ENCODE results near the gene SLC7A5. TPM values are rescaled to one million over a fixed set of nuclear protein-coding genes. Genes with fewer than 3 reads are reported as not detected.
A peak's percentile ranks its signal among the peaks of the same experiment; 100 is the strongest.

Gene SLC7A5
- total and polyA plus RNA-seq, 8 donors, result 1.1 to 54.7 (median 4.4) TPM

DNA sequence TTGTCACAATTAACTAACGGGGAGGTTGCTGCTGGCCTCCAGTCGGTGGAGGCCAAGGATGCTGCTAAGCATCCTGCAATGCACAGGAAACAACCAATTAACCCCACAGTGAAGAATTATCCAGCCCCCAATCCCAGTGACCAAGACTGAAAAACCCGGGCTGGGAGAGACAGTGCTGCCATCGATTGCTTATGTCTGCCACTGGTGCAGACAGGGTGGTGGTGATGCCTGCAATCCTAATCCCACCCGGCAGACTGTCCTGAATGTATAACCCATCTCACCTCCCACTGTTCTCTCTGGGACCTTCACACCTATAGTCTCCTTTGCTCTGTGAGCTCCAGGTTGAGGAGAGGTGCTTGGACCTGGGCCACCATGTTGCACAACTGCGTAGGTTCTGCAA is 61.2 kb downstream of the SLC7A5 start:
- intact Hi-C loops (cut with DNase I), result no loop called here
- Histone ChIP-seq H3K4me1 (peaks cover 0 to 11% (median 3%) of the 10 kb centered on the region in 3 donors), H3K4me3 (no peak overlapping the region), H3K27ac (no peak overlapping the region), H3K9me3 (no peaks in the 10 kb centered on the region), H3K27me3 (no peaks in the 10 kb centered on the region), H3K36me3 (no peaks in the 10 kb centered on the region)
- TF ChIP-seq, protein P1, sequence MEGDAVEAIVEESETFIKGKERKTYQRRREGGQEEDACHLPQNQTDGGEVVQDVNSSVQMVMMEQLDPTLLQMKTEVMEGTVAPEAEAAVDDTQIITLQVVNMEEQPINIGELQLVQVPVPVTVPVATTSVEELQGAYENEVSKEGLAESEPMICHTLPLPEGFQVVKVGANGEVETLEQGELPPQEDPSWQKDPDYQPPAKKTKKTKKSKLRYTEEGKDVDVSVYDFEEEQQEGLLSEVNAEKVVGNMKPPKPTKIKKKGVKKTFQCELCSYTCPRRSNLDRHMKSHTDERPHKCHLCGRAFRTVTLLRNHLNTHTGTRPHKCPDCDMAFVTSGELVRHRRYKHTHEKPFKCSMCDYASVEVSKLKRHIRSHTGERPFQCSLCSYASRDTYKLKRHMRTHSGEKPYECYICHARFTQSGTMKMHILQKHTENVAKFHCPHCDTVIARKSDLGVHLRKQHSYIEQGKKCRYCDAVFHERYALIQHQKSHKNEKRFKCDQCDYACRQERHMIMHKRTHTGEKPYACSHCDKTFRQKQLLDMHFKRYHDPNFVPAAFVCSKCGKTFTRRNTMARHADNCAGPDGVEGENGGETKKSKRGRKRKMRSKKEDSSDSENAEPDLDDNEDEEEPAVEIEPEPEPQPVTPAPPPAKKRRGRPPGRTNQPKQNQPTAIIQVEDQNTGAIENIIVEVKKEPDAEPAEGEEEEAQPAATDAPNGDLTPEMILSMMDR (IDR thresholded peaks at IDR 0.05), result no peak
- FAIRE-seq (no peak), ATAC-seq (no peak), DNase-seq (no peak)
- 89 to 91% methylated on average over 6 of the region's 6 CpGs for WGBS, 2 donors

DNA sequence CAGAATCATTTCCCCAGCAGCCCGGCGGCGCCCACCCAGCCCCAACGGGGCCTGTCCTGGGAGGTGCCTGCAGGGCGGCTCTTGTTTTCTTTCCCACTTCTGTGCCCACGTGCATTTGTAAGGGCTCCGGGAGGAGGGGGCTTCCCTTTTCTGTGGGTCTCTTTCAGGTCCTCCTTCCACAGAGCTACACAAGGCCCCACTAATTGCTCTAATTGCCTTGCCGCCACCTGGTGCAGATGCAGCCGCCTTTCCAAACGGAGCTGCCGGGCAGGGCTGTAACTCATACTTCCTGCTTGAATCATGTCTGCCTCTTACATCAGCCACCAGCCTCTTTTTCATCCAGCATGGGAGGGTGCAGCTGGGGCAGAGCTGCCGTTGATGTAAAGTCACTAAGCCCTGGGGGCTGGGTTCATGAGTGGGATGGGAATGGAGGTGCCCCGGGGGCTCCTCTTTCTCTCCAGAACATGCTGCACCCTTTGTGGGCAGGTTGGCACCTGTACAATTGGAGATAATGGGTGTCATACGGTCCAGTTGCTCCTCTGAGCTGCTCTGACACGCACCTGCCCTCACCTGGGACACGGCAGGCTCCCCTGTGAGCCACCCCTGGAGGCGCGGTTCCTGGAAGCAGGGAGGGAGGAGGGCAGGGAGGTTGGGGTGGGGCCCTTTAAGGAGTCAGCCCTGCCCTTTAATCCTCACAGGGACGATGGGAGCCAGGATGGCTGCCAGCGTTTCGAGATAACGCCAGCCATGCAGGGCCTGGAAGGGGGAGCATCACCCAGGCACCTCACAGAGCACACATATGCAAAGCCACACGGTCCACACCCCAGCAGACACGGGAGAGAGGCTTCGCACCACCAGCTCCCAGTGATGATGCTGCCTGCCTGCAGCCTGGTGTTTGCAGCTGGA is 62.4 kb downstream of the SLC7A5 start:
- FAIRE-seq (no peak), ATAC-seq (peak; percentile 83 to 92 (median 88)), DNase-seq (peak; percentile 29 to 80 (median 70))
- TF ChIP-seq, protein P1 (IDR thresholded peaks at IDR 0.05), result no peak
- Histone ChIP-seq H3K9me3 (no peaks in the 10 kb centered on the region), H3K4me3 (peak overlapping the region; percentile 11 to 52 (median 32)), H3K4me1 (peaks cover 0 to 11% (median 3%) of the 10 kb centered on the region in 3 donors), H3K27ac (peak overlapping the region; percentile 44 to 69 (median 58)), H3K36me3 (no peaks in the 10 kb centered on the region), H3K27me3 (no peaks in the 10 kb centered on the region)
- WGBS, 2 donors, result 12% methylated on average over 25 of the region's 25 CpGs
- intact Hi-C loops (cut with DNase I), result no loop called here

DNA sequence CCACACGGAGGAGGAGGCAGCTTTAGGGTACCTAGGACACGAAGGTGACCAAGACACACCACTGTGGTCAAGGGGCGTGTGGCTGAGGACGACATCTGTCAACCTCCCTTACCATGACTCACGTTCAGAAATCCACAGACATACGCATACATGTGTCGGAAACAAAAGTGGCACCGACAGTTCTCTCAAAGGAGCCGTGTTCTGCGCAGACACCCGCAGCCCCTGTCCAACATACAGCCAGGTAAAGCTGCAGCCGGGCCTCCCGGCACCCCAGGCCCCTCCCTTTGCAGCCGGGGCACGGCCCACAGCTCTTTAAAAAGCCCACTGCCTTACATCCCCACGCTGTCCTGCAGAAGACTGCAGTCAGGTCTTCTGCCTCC is 63.1 kb downstream of the SLC7A5 start:
- ATAC-seq, result peak; percentile 33 to 50 (median 47)
- H3K4me3 ChIP-seq, result peak overlapping the region; percentile 11 to 52 (median 32)
- TF ChIP-seq, protein P1 (IDR thresholded peaks at IDR 0.05), result no peak
- intact Hi-C loops (cut with DNase I), result no loop called here
- H3K4me1 ChIP-seq, result peaks cover 0 to 11% (median 3%) of the 10 kb centered on the region in 3 donors
- H3K9me3 ChIP-seq, result no peaks in the 10 kb centered on the region
- H3K36me3 ChIP-seq, result no peaks in the 10 kb centered on the region
- no peak for FAIRE-seq
- H3K27ac ChIP-seq, result peak overlapping the region; percentile 44 to 69 (median 58)
- no peaks in the 10 kb centered on the region for H3K27me3 ChIP-seq
- DNase-seq, result no peak
- WGBS, 2 donors, result 41 to 43% methylated on average over 16 of the region's 16 CpGs

DNA sequence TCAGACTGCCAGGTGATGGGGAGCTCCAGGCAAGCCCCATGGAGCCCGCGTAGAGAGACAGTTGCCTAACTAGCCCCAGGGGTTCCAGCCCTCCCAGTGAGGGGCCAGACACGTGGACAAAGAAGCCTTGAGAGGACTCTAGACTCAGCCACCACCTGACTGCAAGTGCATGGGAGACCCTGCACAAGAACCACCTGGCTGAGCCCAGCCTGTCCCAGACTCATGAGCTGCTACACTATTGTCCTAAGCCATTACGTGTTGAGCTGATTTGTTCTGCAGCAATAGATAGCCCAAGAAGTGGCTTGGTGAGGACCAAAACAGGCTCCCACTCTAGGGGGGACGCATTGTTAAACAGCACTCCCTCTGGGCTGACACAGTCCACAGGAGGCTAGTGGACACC is 65.9 kb downstream of the SLC7A5 start:
- no peak for FAIRE-seq
- H3K4me1 ChIP-seq, result peaks cover 0 to 11% (median 3%) of the 10 kb centered on the region in 3 donors
- H3K27ac ChIP-seq, result no peak overlapping the region
- no peaks in the 10 kb centered on the region for H3K9me3 ChIP-seq
- H3K4me3 ChIP-seq, result no peak overlapping the region
- no peaks in the 10 kb centered on the region for H3K36me3 ChIP-seq
- no peak for ATAC-seq
- TF ChIP-seq, protein P1 (IDR thresholded peaks at IDR 0.05), result no peak
- WGBS, 2 donors, result 90% methylated on average over 5 of the region's 5 CpGs
- intact Hi-C loops (cut with DNase I), result no loop called here
- DNase-seq, result no peak
- H3K27me3 ChIP-seq, result no peaks in the 10 kb centered on the region

DNA sequence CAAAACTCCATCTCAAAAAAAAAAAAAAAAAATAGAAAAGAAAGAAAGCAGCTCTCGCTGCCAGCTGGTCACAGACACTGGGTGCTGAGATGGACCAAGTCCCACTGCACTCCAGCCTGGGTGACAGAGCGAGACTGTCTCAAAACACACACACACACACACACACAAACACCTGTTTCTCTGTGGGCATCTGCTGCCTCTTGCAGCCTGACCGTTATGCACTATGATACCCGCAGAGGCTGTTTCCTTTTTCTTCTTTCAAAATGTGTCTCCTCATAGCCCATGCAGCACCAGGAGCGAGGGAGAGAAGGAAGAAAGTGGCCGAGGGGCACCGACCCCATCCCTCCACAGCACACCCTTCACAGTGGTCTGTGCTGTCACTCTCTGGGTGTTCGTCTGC is 66.6 kb downstream of the SLC7A5 start:
- Histone ChIP-seq H3K4me3 (no peak overlapping the region), H3K36me3 (no peaks in the 10 kb centered on the region), H3K27me3 (no peaks in the 10 kb centered on the region), H3K27ac (no peak overlapping the region), H3K9me3 (no peaks in the 10 kb centered on the region), H3K4me1 (peaks cover 0 to 11% (median 3%) of the 10 kb centered on the region in 3 donors)
- intact Hi-C loops (cut with DNase I), result no loop called here
- ATAC-seq (no peak), FAIRE-seq (no peak), DNase-seq (no peak)
- 87 to 99% methylated on average over 8 of the region's 8 CpGs for WGBS, 2 donors
- TF ChIP-seq, protein P1 (IDR thresholded peaks at IDR 0.05), result no peak

Measured in pancreas (tissue), 10 donors.